Ammon's horn (tissue), 1 donor: ENCODE measurements around the gene TMEM204.

Experiments
- DNase-seq: peaks from one replicate; pipeline ENCODE4 v3.0.0-alpha.2; 2016; ENCODE audit warnings: low spot score

TMEM204 gene

GRCh38 chr16:1557576-1557975 is 24.1 kb downstream of the TMEM204 start:
- peak; percentile 76 for DNase-seq

- no peak for DNase-seq
Observed at GRCh38 chr16:1559446-1559975, 26.0 kb downstream of the TMEM204 start.

- no peak for DNase-seq
Observed at GRCh38 chr16:1560153-1560552, 26.7 kb downstream of the TMEM204 start.

GRCh38 chr16:1560866-1561265 is 27.4 kb downstream of the TMEM204 start:
- no peak for DNase-seq

GRCh38 chr16:1561266-1561665 is 27.8 kb downstream of the TMEM204 start:
- no peak for DNase-seq

- DNase-seq: no peak
Observed at GRCh38 chr16:1561836-1562235, 28.4 kb downstream of the TMEM204 start.

- no peak for DNase-seq
Observed at GRCh38 chr16:1563786-1564185, 30.3 kb downstream of the TMEM204 start.

GRCh38 chr16:1564325-1564724 is 30.9 kb downstream of the TMEM204 start:
- no peak for DNase-seq

GRCh38 chr16:1565083-1565805 is 31.8 kb downstream of the TMEM204 start:
- no peak for DNase-seq

GRCh38 chr16:1567988-1568387 is 34.5 kb downstream of the TMEM204 start:
- DNase-seq: no peak

- DNase-seq: no peak
Observed at GRCh38 chr16:1571012-1571671, 37.7 kb downstream of the TMEM204 start.

GRCh38 chr16:1572673-1573072 is 39.2 kb downstream of the TMEM204 start:
- no peak for DNase-seq

- DNase-seq: no peak
Observed at GRCh38 chr16:1573301-1573700, 39.8 kb downstream of the TMEM204 start.

GRCh38 chr16:1575578-1575977 is 42.1 kb downstream of the TMEM204 start:
- no peak for DNase-seq

GRCh38 chr16:1579214-1579613 is 45.7 kb downstream of the TMEM204 start:
- no peak for DNase-seq

GRCh38 chr16:1580256-1580655 is 46.8 kb downstream of the TMEM204 start:
- no peak for DNase-seq

GRCh38 chr16:1580956-1581355 is 47.5 kb downstream of the TMEM204 start:
- no peak for DNase-seq

GRCh38 chr16:1581804-1582203 is 48.3 kb downstream of the TMEM204 start:
- no peak for DNase-seq

GRCh38 chr16:1583180-1583579 is 49.7 kb downstream of the TMEM204 start:
- DNase-seq: no peak

GRCh38 chr16:1584926-1585484 is 51.5 kb downstream of the TMEM204 start:
- no peak for DNase-seq

GRCh38 chr16:1590366-1590765 is 56.9 kb downstream of the TMEM204 start:
- no peak for DNase-seq

- DNase-seq: no peak
Observed at GRCh38 chr16:1590930-1591705, 57.7 kb downstream of the TMEM204 start.
